ENCODE results near the gene MMP7.

Gene MMP7

DNA sequence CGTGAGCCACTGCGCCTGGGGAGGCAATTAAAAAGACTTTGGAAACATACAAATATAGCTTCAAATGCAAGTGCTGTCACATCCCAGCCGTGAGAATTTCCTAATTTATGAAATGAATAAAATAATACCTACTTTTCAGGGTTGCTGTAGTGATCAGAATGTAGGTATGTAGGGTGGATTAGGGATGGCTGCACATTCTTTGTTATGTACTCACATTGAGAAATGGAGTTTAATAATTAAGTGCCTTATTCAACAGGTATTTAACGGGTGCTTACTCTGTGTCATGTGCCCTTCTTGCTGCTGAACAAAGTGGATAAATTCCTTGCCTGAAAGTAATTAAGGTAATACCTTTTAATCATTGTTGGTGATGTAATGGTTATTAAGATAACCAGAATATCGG lies 37.0 kb downstream of the MMP7 start:
- no peak overlapping the region for H3K27ac ChIP-seq
- TF ChIP-seq, protein P1, sequence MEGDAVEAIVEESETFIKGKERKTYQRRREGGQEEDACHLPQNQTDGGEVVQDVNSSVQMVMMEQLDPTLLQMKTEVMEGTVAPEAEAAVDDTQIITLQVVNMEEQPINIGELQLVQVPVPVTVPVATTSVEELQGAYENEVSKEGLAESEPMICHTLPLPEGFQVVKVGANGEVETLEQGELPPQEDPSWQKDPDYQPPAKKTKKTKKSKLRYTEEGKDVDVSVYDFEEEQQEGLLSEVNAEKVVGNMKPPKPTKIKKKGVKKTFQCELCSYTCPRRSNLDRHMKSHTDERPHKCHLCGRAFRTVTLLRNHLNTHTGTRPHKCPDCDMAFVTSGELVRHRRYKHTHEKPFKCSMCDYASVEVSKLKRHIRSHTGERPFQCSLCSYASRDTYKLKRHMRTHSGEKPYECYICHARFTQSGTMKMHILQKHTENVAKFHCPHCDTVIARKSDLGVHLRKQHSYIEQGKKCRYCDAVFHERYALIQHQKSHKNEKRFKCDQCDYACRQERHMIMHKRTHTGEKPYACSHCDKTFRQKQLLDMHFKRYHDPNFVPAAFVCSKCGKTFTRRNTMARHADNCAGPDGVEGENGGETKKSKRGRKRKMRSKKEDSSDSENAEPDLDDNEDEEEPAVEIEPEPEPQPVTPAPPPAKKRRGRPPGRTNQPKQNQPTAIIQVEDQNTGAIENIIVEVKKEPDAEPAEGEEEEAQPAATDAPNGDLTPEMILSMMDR (IDR thresholded peaks at IDR 0.05; ENCODE audit: low read depth, low read length, missing control alignments): no peak
- DNase-seq: no peak
- H3K4me3 ChIP-seq (ENCODE audit: low read depth, low read length): no peak overlapping the region
- in situ Hi-C loops (cut with HindIII; ENCODE audit: low pct_ligation_motif_present, low sequenced_read_pairs): no loop called here
- H3K36me3 ChIP-seq (replicated peaks): no peaks in the 10 kb centered on the region
- H3K27me3 ChIP-seq (replicated peaks): no peaks in the 10 kb centered on the region

DNA sequence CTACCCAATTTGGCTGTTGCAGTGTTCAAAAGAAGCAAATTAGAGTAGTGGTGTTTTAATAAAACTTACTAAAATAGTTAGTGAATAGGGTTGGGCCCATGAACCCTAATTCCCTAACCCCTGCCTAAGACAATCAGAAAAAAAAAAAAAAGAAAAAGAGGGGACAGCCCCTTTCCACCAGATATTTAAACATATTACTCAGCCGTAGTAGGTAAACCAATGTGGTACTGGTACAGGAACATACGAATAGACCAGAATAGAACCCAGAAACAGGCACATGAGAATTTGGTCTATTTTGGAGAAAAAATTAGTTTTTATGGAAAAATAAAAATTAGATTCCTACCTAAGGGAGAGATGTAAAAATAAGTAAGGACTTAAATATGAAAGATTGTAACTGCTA lies 38.6 kb downstream of the MMP7 start:
- in situ Hi-C loops (cut with HindIII; ENCODE audit: low pct_ligation_motif_present, low sequenced_read_pairs): no loop called here
- Histone ChIP-seq H3K27ac (no peak overlapping the region), H3K4me3 (ENCODE audit: low read depth, low read length) (no peak overlapping the region), H3K27me3 (replicated peaks) (no peaks in the 10 kb centered on the region), H3K36me3 (replicated peaks) (no peaks in the 10 kb centered on the region)
- TF ChIP-seq, protein P1 (IDR thresholded peaks at IDR 0.05; ENCODE audit: low read depth, low read length, missing control alignments): no peak
- DNase-seq: no peak

DNA sequence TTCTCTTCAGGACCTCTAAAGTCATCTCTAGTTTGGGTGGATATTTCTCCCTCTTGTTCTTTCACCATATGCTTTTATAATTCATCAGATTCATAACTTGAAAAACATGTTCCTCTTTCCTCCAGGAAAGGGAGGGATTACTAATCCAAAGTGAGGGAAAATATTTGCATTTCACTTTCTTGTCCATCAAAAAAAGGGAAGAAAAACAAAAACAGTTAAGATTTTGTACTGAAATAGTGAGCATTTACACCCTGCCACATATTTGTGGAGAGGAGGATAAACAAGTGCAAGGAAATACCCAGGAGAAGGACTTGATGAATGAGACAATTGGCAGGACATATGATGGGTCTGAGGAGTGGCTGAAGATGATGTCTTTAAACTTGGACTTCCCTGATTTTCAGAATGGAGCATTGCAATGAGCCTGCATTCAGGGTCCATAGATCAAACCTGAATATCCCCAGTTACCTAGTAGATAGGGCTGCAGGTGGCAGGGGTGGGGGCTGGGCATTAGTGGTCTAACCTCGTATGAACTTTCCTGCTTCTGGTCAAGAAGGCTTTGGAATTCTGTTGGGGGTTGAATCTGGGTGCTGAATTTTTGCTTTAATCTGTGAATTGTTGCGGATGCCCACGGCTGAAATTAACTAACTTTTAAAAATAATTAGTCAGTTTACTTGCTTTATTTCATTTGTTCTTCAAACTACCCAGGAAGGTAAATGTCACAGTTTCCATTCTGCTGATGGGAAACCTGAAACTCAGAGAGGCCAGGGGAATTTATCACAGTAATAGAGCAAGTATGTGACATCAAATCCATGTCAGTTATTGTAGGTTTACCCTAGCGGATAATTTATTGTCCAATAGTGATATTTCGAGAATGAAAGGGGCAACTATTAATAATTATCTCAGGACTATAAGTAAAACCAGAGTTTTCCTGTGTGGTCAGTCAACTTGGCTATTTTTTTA lies 41.1 kb downstream of the MMP7 start:
- no peaks in the 10 kb centered on the region for H3K27me3 ChIP-seq (replicated peaks)
- no peak overlapping the region for H3K27ac ChIP-seq
- TF ChIP-seq, protein P1 (IDR thresholded peaks at IDR 0.05; ENCODE audit: low read depth, low read length, missing control alignments): no peak
- no peaks in the 10 kb centered on the region for H3K36me3 ChIP-seq (replicated peaks)
- no peak overlapping the region for H3K4me3 ChIP-seq (ENCODE audit: low read depth, low read length)
- in situ Hi-C loops (cut with HindIII; ENCODE audit: low pct_ligation_motif_present, low sequenced_read_pairs): no loop called here
- no peak for DNase-seq

DNA sequence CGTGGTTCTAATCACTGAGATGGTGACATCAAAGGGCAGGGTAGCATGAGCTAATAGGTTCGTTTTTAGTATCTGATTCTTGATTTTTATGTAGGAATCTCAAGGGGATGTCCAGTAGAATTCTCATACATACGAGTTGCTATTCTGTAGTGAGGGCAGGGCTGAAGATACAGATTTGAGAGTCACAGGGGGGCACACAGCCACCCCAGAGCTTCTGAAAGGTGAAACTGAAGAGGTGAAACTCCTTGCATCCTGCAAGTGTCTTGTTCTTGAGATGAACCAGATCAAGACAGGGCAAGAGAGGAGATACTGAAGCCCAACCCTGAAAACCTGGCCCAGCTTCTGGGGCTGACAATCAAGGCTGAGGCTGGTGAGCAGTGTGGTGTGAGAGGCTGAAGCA lies 42.3 kb downstream of the MMP7 start:
- no peak overlapping the region for H3K4me3 ChIP-seq (ENCODE audit: low read depth, low read length)
- in situ Hi-C loops (cut with HindIII; ENCODE audit: low pct_ligation_motif_present, low sequenced_read_pairs): no loop called here
- no peaks in the 10 kb centered on the region for H3K36me3 ChIP-seq (replicated peaks)
- no peak for DNase-seq
- TF ChIP-seq, protein P1 (IDR thresholded peaks at IDR 0.05; ENCODE audit: low read depth, low read length, missing control alignments): no peak
- H3K27me3 ChIP-seq (replicated peaks): no peaks in the 10 kb centered on the region
- H3K27ac ChIP-seq: no peak overlapping the region

DNA sequence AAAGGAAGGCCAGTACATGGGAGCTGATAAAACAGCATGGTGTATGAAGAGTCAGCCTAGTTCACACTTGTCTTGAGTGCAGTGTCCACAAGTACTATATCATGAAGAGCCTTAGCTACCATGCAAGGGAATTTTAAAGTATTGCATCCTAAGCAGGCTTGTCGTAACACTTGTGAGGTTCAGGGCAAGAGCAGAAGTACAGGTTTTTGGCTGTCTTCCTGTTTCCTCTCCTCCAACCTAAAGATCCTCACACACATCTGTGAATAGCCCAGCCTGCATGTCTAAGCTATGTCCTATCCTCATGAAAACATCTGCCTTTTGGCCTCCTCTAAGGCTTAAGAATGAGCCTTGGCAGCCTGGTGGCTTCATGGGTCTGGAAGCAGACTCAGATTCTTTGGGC lies 43.3 kb downstream of the MMP7 start:
- no peaks in the 10 kb centered on the region for H3K36me3 ChIP-seq (replicated peaks)
- H3K27ac ChIP-seq: no peak overlapping the region
- TF ChIP-seq, protein P1 (IDR thresholded peaks at IDR 0.05; ENCODE audit: low read depth, low read length, missing control alignments): no peak
- no peaks in the 10 kb centered on the region for H3K27me3 ChIP-seq (replicated peaks)
- H3K4me3 ChIP-seq (ENCODE audit: low read depth, low read length): no peak overlapping the region
- in situ Hi-C loops (cut with HindIII; ENCODE audit: low pct_ligation_motif_present, low sequenced_read_pairs): no loop called here
- DNase-seq: no peak

Data from brain microvascular endothelial cell (primary cell).